Stomach (tissue), 9 donors: ENCODE data around the gene ASIP. TPM values are rescaled to one million over a fixed set of nuclear protein-coding genes. Genes with fewer than 3 reads are reported as not detected.
A peak's percentile ranks its signal among the peaks of the same experiment; 100 is the strongest.

Experiments used
- DNase-seq, 2 donors: peaks; one replicate each; pipeline versions ENCODE4 v3.0.0 to v3.0.0-alpha.2; 2013 to 2019
- H3K27ac ChIP-seq, 5 donors: fragments of 200-600 bp in 4 of 5; sonication (generic) in 4 of 5; one replicate each; pipeline ENCODE4 v1.5.1; 2013 to 2019; ENCODE audit warnings: mild to moderate bottlenecking in 1 of 5, moderate library complexity in 1 of 5
- H3K27me3 ChIP-seq, 3 donors: fragments of 200-600 bp; sonication (generic); one replicate each; pipeline ENCODE4 v1.5.1; 2017 to 2019; ENCODE audit warnings: mixed run types in 1 of 3
- H3K36me3 ChIP-seq, 4 donors: fragments of 200-600 bp; sonication (generic); 1 replicate in 3 of 4; 2 replicates in 1 of 4; pipeline ENCODE4 v1.5.1; 2016 to 2019
- H3K4me1 ChIP-seq, 4 donors: fragments of 200-600 bp; sonication (generic); one replicate each; pipeline ENCODE4 v1.5.1; 2016 to 2019
- H3K4me3 ChIP-seq, 4 donors: fragments of 200-600 bp; sonication (generic) in 3 of 4; one replicate each; pipeline ENCODE4 v1.5.1; 2016 to 2019; ENCODE audit warnings: mild to moderate bottlenecking in 1 of 4
- H3K9me3 ChIP-seq, 4 donors: fragments of 200-600 bp; sonication (generic); one replicate each; pipeline ENCODE4 v1.5.1; 2016 to 2019
- CTCF ChIP-seq, 7 experiments: fragments of 450-650 bp in 4 of 7; fragments of 200-600 bp in 3 of 7; sonication (generic) in 3 of 7; IDR thresholded peaks; one replicate each; pipeline ENCODE4 v1.5.1; 2016 to 2019; ENCODE audit warnings: antibody characterized with exemption in 7 of 7, control low read depth in 2 of 7, mild to moderate bottlenecking in 1 of 7
- EP300 ChIP-seq: sonication (generic); formaldehyde crosslinking; IDR thresholded peaks from one replicate; pipeline ENCODE4 v1.6.1; 2017; ENCODE audit warnings: antibody characterized with exemption
- POLR2A ChIP-seq, 4 donors: fragments of 450-650 bp; IDR thresholded peaks; one replicate each; pipeline ENCODE4 v1.6.1; 2016; ENCODE audit warnings: antibody characterized with exemption in 4 of 4, control low read depth in 2 of 4, mild to moderate bottlenecking in 1 of 4, moderate library complexity in 1 of 4
- POLR2AphosphoS5 ChIP-seq, 3 donors: sonication (generic); formaldehyde crosslinking; IDR thresholded peaks; one replicate each; pipeline ENCODE4 v1.6.1; 2016; ENCODE audit warnings: antibody characterized with exemption in 3 of 3
- WGBS, 5 donors: extraction: QIAGEN DNeasy Blood & Tissue Kit in 3 of 5; methylation state at CpG; one replicate each; pipeline versions ENCODE4 v1.1.5 to v1.1.7; 2013 to 2018; 5-methylcytosine and 5-hydroxymethylcytosine counted together
- intact Hi-C: fragments of 100-400 bp; cut with DNase I; formaldehyde crosslinking; loops from one replicate; pipeline ENCODE4 v1.15.1; 2023; ENCODE audit warnings: low total_unique reads
- polyA plus RNA-seq, 3 donors: library from polyadenylated mRNA; stranded (reverse); fragments of 200-250 nt; gene quantifications; one replicate each; pipeline ENCODE4 v1.2.3, GENCODE V29; 2013
- total RNA-seq, 5 donors: library from RNA; depleted of rRNA; stranded (reverse); fragments of >200 nt; gene quantifications; one replicate each; pipeline versions ENCODE4 v1.1.0 to v1.2.3, GENCODE V29; 2014 to 2016
- donor health status: healthy with polysubstance abuse.
- donor health status: Bipolar disorder and iron deficiency.
- donor health status: healthy.

Gene ASIP
- total and polyA plus RNA-seq, 8 donors, result 0.35 to 1.1 TPM; not detected in 6

- peaks cover 0 to 25% (median 21%) of the 10 kb centered on the region in 4 donors for H3K4me1 ChIP-seq
- H3K27me3 ChIP-seq, result no peaks in the 10 kb centered on the region
- H3K36me3 ChIP-seq, result peaks cover 0 to 11% (median under 1%) of the 10 kb centered on the region in 4 donors
- no peaks in the 10 kb centered on the region for H3K9me3 ChIP-seq
- intact Hi-C loops, result no loop called here
- DNase-seq, result peak; percentile 31 to 78
- peak overlapping the region in 4 of 5 donors; percentile 13 to 62 (median 46) for H3K27ac ChIP-seq
- TF ChIP-seq POLR2AphosphoS5 (IDR thresholded peaks at IDR 0.05), result no peak
- peak overlapping the region; percentile 45 to 54 (median 50) for H3K4me3 ChIP-seq
- WGBS, 5 donors, result 11 to 18% (median 15%) methylated on average over 36 to 58 of the region's 58 CpGs
These were observed 27.8 kb downstream of the ASIP start for GRCh38 chr20:34268851-34269636.

- DNase-seq, result no peak
- 73 to 84% (median 82%) methylated on average over 9 of the region's 9 CpGs for WGBS, 5 donors
These were observed 28.9 kb downstream of the ASIP start for GRCh38 chr20:34269996-34270627.

GRCh38 chr20:34271956-34272355 is 30.7 kb downstream of the ASIP start:
- H3K27ac ChIP-seq, result no peak overlapping the region
- intact Hi-C loops, result no loop called here
- H3K4me1 ChIP-seq, result peaks cover 0 to 25% (median 21%) of the 10 kb centered on the region in 4 donors
- no peaks in the 10 kb centered on the region for H3K9me3 ChIP-seq
- H3K4me3 ChIP-seq, result no peak overlapping the region
- WGBS, 5 donors, result 81 to 90% (median 90%) methylated on average over 2 of the region's 2 CpGs
- no peak for DNase-seq
- peaks cover 6 to 40% (median 24%) of the 10 kb centered on the region in 4 donors for H3K36me3 ChIP-seq
- H3K27me3 ChIP-seq, result no peaks in the 10 kb centered on the region
- no peak for TF ChIP-seq EP300
- no peak for TF ChIP-seq POLR2A (IDR thresholded peaks at IDR 0.05)
- TF ChIP-seq POLR2AphosphoS5 (IDR thresholded peaks at IDR 0.05), result no peak
- TF ChIP-seq CTCF (IDR thresholded peaks at IDR 0.05), result no peak

More at GRCh38 chr20:34269996-34270627, 28.9 kb downstream of the ASIP start:
- Histone ChIP-seq H3K9me3 (no peaks in the 10 kb centered on the region), H3K27ac (no peak overlapping the region), H3K27me3 (no peaks in the 10 kb centered on the region), H3K4me1 (peaks cover 0 to 25% (median 21%) of the 10 kb centered on the region in 4 donors), H3K4me3 (no peak overlapping the region), H3K36me3 (peaks cover 0 to 21% (median 8%) of the 10 kb centered on the region in 4 donors)
- TF ChIP-seq EP300 (no peak), POLR2A (IDR thresholded peaks at IDR 0.05) (no peak), POLR2AphosphoS5 (IDR thresholded peaks at IDR 0.05) (no peak), CTCF (IDR thresholded peaks at IDR 0.05) (no peak)
- intact Hi-C loops, result no loop called here

GRCh38 chr20:34274694-34275093 is 33.5 kb downstream of the ASIP start:
- H3K36me3 ChIP-seq, result peaks cover 7 to 67% (median 50%) of the 10 kb centered on the region in 4 donors
- H3K27ac ChIP-seq, result no peak overlapping the region
- WGBS, 5 donors, result 93 to 98% (median 95%) methylated on average over 7 of the region's 7 CpGs

More at GRCh38 chr20:34274694-34275093, 33.5 kb downstream of the ASIP start:
- peaks cover 0 to 11% (median 8%) of the 10 kb centered on the region in 4 donors for H3K4me1 ChIP-seq
- intact Hi-C loops, result no loop called here
- H3K4me3 ChIP-seq, result no peak overlapping the region
- H3K9me3 ChIP-seq, result no peaks in the 10 kb centered on the region
- no peaks in the 10 kb centered on the region for H3K27me3 ChIP-seq
- TF ChIP-seq CTCF (IDR thresholded peaks at IDR 0.05), result no peak
- no peak for TF ChIP-seq POLR2AphosphoS5 (IDR thresholded peaks at IDR 0.05)
- TF ChIP-seq POLR2A (IDR thresholded peaks at IDR 0.05), result no peak
- DNase-seq, result no peak
